OCI-LY7 (cell line): Measurements from ENCODE around the gene SLC29A3. TPM values are rescaled to one million over a fixed set of nuclear protein-coding genes. Genes with fewer than 3 reads are reported as not detected.

Experiments
- BruUV-seq: library from RNA; stranded (reverse); fragments of 400-500 nt; replicated peaks from 2 replicates; lab custom pipeline; 2021; lab: Mats Ljungman, UMichigan
- CTCF ChIA-PET: fragments of 300-600 bp; sonication (Branson Sonifier 250); formaldehyde crosslinking; loops from one replicate; lab custom pipeline; 2022; ENCODE audit warnings: antibody characterized with exemption; ENCODE audit not compliant: unreplicated experiment; lab: Charles Lee
- POLR2A ChIA-PET: fragments of 300-600 bp; sonication (Branson Sonifier 250); formaldehyde crosslinking; loops from one replicate; lab custom pipeline; 2022; ENCODE audit warnings: antibody characterized with exemption; lab: Charles Lee
- DNase-seq: peaks from one replicate; pipeline ENCODE4 v3.0.0-alpha.2; 2015; ENCODE audit warnings: low spot score
- H2AFZ ChIP-seq: fragments of 200-600 bp; sonication (generic), shearing (Covaris generic); 2 replicates; pipeline ENCODE4 v1.6.1; 2014; ENCODE audit warnings: mild to moderate bottlenecking, antibody characterized with exemption, low read length, moderate library complexity
- H3K27ac ChIP-seq: fragments of 200-600 bp; sonication (generic); 2 replicates; pipeline ENCODE4 v1.5.1; 2014; ENCODE audit warnings: mixed run types, low read depth, mild to moderate bottlenecking, moderate library complexity, low read length, inconsistent platforms; ENCODE audit not compliant: poor library complexity, severe bottlenecking
- H3K36me3 ChIP-seq: fragments of 200-600 bp; sonication (generic); 2 replicates; pipeline ENCODE4 v1.6.1; 2014; ENCODE audit warnings: mild to moderate bottlenecking, antibody characterized with exemption, low read length, moderate library complexity, mixed read lengths; ENCODE audit not compliant: insufficient read depth
- H3K4me1 ChIP-seq: fragments of 200-600 bp; sonication (generic); 2 replicates; pipeline ENCODE4 v1.5.1; 2014; ENCODE audit warnings: mild to moderate bottlenecking, low read length; ENCODE audit not compliant: insufficient read depth, poor library complexity, severe bottlenecking
- H3K4me2 ChIP-seq: fragments of 200-600 bp; sonication (generic); 2 replicates; pipeline ENCODE4 v1.6.1; 2014; ENCODE audit warnings: mild to moderate bottlenecking, low read length
- H3K4me3 ChIP-seq: fragments of 200-600 bp; sonication (generic); 2 replicates; pipeline ENCODE4 v1.5.1; 2014; ENCODE audit warnings: mild to moderate bottlenecking, low read depth, low read length; ENCODE audit not compliant: poor library complexity, severe bottlenecking
- H3K79me2 ChIP-seq: fragments of 200-600 bp; sonication (generic); 2 replicates; pipeline ENCODE4 v1.6.1; 2016; ENCODE audit warnings: low read depth, mild to moderate bottlenecking, low read length, moderate library complexity, mixed read lengths; ENCODE audit not compliant: insufficient read depth
- H3K9me2 ChIP-seq: fragments of 200-600 bp; sonication (generic); 2 replicates; pipeline ENCODE4 v1.6.1; 2016; ENCODE audit warnings: mild to moderate bottlenecking, low read length, mixed read lengths; ENCODE audit not compliant: insufficient read depth
- H3K9me3 ChIP-seq: fragments of 200-600 bp; sonication (generic); 2 replicates; pipeline ENCODE4 v1.6.1; 2014; ENCODE audit warnings: mild to moderate bottlenecking, mixed run types, low read length, mixed read lengths
- H4K20me1 ChIP-seq: fragments of 200-600 bp; sonication (generic); 2 replicates; pipeline ENCODE4 v1.6.1; 2014; ENCODE audit warnings: mild to moderate bottlenecking, antibody characterized with exemption, low read length, moderate library complexity, mixed read lengths; ENCODE audit not compliant: insufficient read depth
- CTCF ChIP-seq: fragments of 200-600 bp; sonication (generic); conservative IDR thresholded peaks from 2 replicates; pipeline ENCODE4 v1.5.1; 2014; ENCODE audit warnings: mild to moderate bottlenecking, antibody characterized with exemption, low read length, moderate library complexity, mixed read lengths
- EZH2phosphoT487 ChIP-seq: fragments of 200-600 bp; sonication (generic); IDR thresholded peaks from 2 replicates; pipeline ENCODE4 v1.6.1; 2018; ENCODE audit warnings: low read depth, borderline replicate concordance, mild to moderate bottlenecking, mixed run types, antibody characterized with exemption, low read length, moderate library complexity, mixed read lengths
- intact Hi-C: fragments of 100-400 bp; cut with micrococcal nuclease; formaldehyde crosslinking; loops from one replicate; pipeline ENCODE4 v1.10.0; 2022; ENCODE audit not compliant: unreplicated experiment
- total RNA-seq, 2 experiments: library from RNA; depleted of rRNA in 1 of 2; stranded (reverse); fragments of >200 nt in 1 of 2; shearing (Covaris generic) in 1 of 2; gene quantifications; 2 replicates each; pipeline ENCODE4 v1.2.3, GENCODE V29; 2014 to 2022

Gene SLC29A3
- total RNA-seq, 2 experiments from 2014 or later = 1.7 to 8.2 TPM

- Histone ChIP-seq H3K79me2 (no peaks in the 10 kb centered on the region), H3K4me2 (no peak overlapping the region), H3K4me3 (no peak overlapping the region), H3K4me1 (no peaks in the 10 kb centered on the region), H3K27ac (no peak overlapping the region), H4K20me1 (no peaks in the 10 kb centered on the region), H3K9me2 (no peaks in the 10 kb centered on the region), H3K36me3 (no peaks in the 10 kb centered on the region), H2AFZ (no peak overlapping the region), H3K9me3 (no peaks in the 10 kb centered on the region)
- no peak for DNase-seq
- intact Hi-C loops = no loop called here
- CTCF ChIA-PET = no interaction called here
- BruUV-seq = no TSS peak
- TF ChIP-seq CTCF (no peak), EZH2phosphoT487 (no peak)
- POLR2A ChIA-PET = no interaction called here
These were observed 29.5 kb upstream of the SLC29A3 start for GRCh38 chr10:71289421-71290130.

GRCh38 chr10:71290331-71290730, 28.7 kb upstream of the SLC29A3 start:
- no peaks in the 10 kb centered on the region for H3K4me1 ChIP-seq
- no peaks in the 10 kb centered on the region; the same call in 1 of the 2 replicates for H4K20me1 ChIP-seq
- no peaks in the 10 kb centered on the region for H3K79me2 ChIP-seq
- BruUV-seq = no TSS peak
- no peak overlapping the region for H3K4me2 ChIP-seq
- POLR2A ChIA-PET = no interaction called here
- intact Hi-C loops = no loop called here
- no peaks in the 10 kb centered on the region for H3K9me3 ChIP-seq
- H3K4me3 ChIP-seq = no peak overlapping the region
- CTCF ChIA-PET = no interaction called here
- H2AFZ ChIP-seq = no peak overlapping the region
- H3K9me2 ChIP-seq = no peaks in the 10 kb centered on the region
- TF ChIP-seq CTCF = no peak
- no peak for TF ChIP-seq EZH2phosphoT487
- H3K27ac ChIP-seq = no peak overlapping the region
- no peaks in the 10 kb centered on the region for H3K36me3 ChIP-seq
- DNase-seq = no peak

GRCh38 chr10:71290806-71291527, 28.1 kb upstream of the SLC29A3 start:
- ChIA-PET CTCF (no interaction called here), POLR2A (no interaction called here)
- no peak overlapping the region for H2AFZ ChIP-seq
- H3K79me2 ChIP-seq = no peaks in the 10 kb centered on the region
- no peaks in the 10 kb centered on the region; the same call in 1 of the 2 replicates for H4K20me1 ChIP-seq
- no peak for DNase-seq
- H3K27ac ChIP-seq = no peak overlapping the region
- H3K9me3 ChIP-seq = no peaks in the 10 kb centered on the region
- H3K4me3 ChIP-seq = no peak overlapping the region
- H3K36me3 ChIP-seq = no peaks in the 10 kb centered on the region
- no peak overlapping the region for H3K4me2 ChIP-seq
- no TSS peak for BruUV-seq
- intact Hi-C loops = no loop called here
- no peaks in the 10 kb centered on the region for H3K9me2 ChIP-seq
- no peaks in the 10 kb centered on the region for H3K4me1 ChIP-seq
- TF ChIP-seq EZH2phosphoT487 (no peak), CTCF (no peak)
